NCI-H2196 (cell line): ENCODE results near the gene B3GNT5.

ENCODE experiments used
- DNase-seq: peaks from one replicate; lab custom pipeline; 2025; ENCODE audit not compliant: unreplicated experiment; lab: John Stamatoyannopoulos, UW

Gene B3GNT5

DNA sequence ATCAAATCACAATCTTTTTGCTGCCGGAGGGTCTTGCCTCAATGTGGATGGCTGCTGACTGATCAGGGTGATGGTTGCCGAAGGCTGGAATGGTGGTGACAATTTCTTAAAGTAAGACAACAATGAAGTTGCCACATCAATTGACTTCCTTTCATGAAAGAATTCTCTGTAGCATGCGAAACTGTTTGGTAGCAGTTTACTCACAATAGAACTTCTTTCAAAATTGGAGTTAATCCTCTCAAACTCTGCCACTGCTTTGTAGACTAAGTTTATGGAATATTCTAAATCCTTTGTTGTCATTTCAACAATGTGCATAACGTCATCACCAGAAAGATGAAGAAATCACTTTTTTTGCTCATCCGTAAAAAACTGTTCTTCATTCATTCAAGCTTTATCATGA lies 65.8 kb downstream of the B3GNT5 start:
- no peak for DNase-seq

DNA sequence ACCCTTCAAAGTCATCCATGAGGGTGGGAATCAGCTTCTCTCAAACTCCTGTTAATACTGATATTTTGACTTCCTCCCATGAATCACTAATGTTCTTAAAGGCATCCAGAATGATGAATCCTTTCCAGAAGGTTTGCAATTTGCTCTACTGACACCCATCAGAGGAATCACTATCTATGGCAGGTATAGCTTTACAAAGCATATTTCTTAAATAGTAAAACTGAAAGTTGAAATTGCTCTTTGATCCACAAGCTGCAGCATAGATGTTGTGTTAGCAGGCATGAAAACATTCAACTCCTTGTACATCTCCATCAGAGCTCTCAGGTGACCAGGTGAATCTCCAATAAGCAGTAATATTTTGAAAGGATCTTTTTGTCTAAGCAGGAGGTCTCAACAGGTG lies 66.3 kb downstream of the B3GNT5 start:
- DNase-seq, result no peak
